Measurements from ENCODE around the gene KIF25. TPM values are rescaled to one million over a fixed set of nuclear protein-coding genes. Genes with fewer than 3 reads are reported as not detected.

Gene KIF25
- total RNA-seq, 1 experiment from 2014 or later: not detected

DNA sequence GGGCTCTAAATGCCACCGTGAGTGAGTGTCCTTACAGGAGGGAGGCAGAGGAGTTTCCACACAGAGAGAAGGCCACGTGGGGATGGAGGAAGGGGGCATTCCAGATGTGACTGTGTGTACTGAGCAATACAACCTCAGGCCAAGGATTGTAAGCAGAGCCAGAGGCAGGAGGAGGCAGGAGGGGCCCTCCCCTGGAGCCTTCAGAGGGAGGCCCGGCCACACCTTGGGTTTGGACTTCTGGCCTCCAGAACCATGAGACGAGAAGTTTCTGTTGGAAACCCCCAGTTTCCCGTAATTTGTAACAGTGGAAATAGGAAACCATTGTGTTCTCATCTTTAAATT is 9.3 kb upstream of the KIF25 start:
- no peak overlapping the region for H3K4me2 ChIP-seq
- BruUV-seq (replicated peaks): no TSS peak
- H4K20me1 ChIP-seq (ENCODE audit: insufficient read depth): no peaks in the 10 kb centered on the region
- H3K9me2 ChIP-seq (ENCODE audit: insufficient read depth): no peaks in the 10 kb centered on the region
- no peaks in the 10 kb centered on the region for H3K36me3 ChIP-seq (ENCODE audit: low read depth)
- CTCF ChIA-PET: no interaction called here
- H3K4me3 ChIP-seq: no peak overlapping the region
- no peaks in the 10 kb centered on the region for H3K79me2 ChIP-seq (ENCODE audit: low read depth)
- TF ChIP-seq EZH2 (IDR thresholded peaks at IDR 0.05; ENCODE audit: low read depth): no peak
- TF ChIP-seq, protein P1, sequence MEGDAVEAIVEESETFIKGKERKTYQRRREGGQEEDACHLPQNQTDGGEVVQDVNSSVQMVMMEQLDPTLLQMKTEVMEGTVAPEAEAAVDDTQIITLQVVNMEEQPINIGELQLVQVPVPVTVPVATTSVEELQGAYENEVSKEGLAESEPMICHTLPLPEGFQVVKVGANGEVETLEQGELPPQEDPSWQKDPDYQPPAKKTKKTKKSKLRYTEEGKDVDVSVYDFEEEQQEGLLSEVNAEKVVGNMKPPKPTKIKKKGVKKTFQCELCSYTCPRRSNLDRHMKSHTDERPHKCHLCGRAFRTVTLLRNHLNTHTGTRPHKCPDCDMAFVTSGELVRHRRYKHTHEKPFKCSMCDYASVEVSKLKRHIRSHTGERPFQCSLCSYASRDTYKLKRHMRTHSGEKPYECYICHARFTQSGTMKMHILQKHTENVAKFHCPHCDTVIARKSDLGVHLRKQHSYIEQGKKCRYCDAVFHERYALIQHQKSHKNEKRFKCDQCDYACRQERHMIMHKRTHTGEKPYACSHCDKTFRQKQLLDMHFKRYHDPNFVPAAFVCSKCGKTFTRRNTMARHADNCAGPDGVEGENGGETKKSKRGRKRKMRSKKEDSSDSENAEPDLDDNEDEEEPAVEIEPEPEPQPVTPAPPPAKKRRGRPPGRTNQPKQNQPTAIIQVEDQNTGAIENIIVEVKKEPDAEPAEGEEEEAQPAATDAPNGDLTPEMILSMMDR (conservative IDR thresholded peaks at IDR 0.05): no peak
- POLR2A ChIA-PET (ENCODE audit: unreplicated experiment): no interaction called here
- no peak overlapping the region for H2AFZ ChIP-seq
- DNase-seq: no peak
- no peak overlapping the region for H3K27ac ChIP-seq
- no peaks in the 10 kb centered on the region for H3F3A ChIP-seq (ENCODE audit: insufficient read depth, low read depth)
- intact Hi-C loops (cut with micrococcal nuclease; ENCODE audit: unreplicated experiment): no loop called here
- H3K4me1 ChIP-seq (replicated peaks; ENCODE audit: insufficient read depth): no peaks in the 10 kb centered on the region
- peaks cover 62% of the 10 kb centered on the region for H3K27me3 ChIP-seq (ENCODE audit: insufficient read depth, low read depth)
- H3K9me3 ChIP-seq (ENCODE audit: insufficient read depth, low read depth): no peaks in the 10 kb centered on the region

DNA sequence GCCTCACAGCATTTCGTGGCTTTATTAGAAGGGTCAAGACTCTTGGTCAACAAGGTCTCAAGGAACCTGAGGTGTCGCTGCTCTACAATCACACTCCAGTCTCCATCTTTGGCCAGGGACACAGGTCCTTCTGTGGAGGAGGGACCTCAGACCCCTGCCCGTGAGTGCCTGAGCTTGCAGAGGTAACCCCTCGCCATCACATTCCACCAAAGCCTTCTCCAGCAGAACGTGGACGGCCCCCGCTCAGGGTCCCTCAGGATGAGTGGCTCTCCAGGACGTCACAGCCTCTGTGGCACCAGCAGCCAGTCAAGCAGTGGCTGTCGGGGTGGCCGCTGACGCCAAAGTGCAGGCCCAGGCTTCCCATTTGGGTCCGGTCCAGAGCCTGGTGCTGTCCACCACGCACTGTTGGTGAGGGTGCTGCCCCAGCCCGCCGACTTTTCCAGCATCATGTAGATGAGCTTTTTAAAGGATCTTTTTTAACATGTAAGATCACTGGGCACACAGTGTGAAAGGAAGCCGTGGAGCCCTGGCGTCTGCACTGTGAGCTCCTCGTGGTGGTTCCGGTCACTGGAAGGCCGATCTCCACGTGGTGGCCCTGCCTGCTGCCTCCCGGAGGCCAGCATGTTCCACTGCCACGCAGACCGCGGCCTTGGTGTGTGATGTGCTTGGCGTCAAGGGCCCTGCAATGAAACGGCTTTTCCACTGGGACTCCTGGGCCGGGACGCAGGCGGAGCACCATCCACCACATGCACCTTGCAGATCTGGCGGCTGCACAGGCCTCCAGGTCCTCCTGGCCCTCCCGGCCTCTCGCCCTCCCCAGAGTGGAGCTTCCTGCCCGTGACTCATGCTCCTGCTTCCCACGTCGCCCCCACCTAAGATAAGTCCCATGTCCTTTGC is 8.3 kb upstream of the KIF25 start:
- H3K4me2 ChIP-seq: no peak overlapping the region
- no TSS peak for BruUV-seq (replicated peaks)
- no peaks in the 10 kb centered on the region for H3K4me1 ChIP-seq (replicated peaks; ENCODE audit: insufficient read depth)
- intact Hi-C loops (cut with micrococcal nuclease; ENCODE audit: unreplicated experiment): no loop called here
- H3F3A ChIP-seq (ENCODE audit: insufficient read depth, low read depth): no peaks in the 10 kb centered on the region
- no peaks in the 10 kb centered on the region for H3K9me3 ChIP-seq (ENCODE audit: insufficient read depth, low read depth)
- H3K36me3 ChIP-seq (ENCODE audit: low read depth): no peaks in the 10 kb centered on the region
- H3K27me3 ChIP-seq (ENCODE audit: insufficient read depth, low read depth): peaks cover 58% of the 10 kb centered on the region
- H3K9me2 ChIP-seq (ENCODE audit: insufficient read depth): no peaks in the 10 kb centered on the region
- no peak for DNase-seq
- no peaks in the 10 kb centered on the region for H4K20me1 ChIP-seq (ENCODE audit: insufficient read depth)
- H2AFZ ChIP-seq: no peak overlapping the region
- CTCF ChIA-PET: no interaction called here
- H3K27ac ChIP-seq: no peak overlapping the region
- no peaks in the 10 kb centered on the region for H3K79me2 ChIP-seq (ENCODE audit: low read depth)
- POLR2A ChIA-PET (ENCODE audit: unreplicated experiment): no interaction called here
- TF ChIP-seq, protein P1 (conservative IDR thresholded peaks at IDR 0.05): no peak
- TF ChIP-seq EZH2 (IDR thresholded peaks at IDR 0.05; ENCODE audit: low read depth): no peak
- H3K4me3 ChIP-seq: no peak overlapping the region

DNA sequence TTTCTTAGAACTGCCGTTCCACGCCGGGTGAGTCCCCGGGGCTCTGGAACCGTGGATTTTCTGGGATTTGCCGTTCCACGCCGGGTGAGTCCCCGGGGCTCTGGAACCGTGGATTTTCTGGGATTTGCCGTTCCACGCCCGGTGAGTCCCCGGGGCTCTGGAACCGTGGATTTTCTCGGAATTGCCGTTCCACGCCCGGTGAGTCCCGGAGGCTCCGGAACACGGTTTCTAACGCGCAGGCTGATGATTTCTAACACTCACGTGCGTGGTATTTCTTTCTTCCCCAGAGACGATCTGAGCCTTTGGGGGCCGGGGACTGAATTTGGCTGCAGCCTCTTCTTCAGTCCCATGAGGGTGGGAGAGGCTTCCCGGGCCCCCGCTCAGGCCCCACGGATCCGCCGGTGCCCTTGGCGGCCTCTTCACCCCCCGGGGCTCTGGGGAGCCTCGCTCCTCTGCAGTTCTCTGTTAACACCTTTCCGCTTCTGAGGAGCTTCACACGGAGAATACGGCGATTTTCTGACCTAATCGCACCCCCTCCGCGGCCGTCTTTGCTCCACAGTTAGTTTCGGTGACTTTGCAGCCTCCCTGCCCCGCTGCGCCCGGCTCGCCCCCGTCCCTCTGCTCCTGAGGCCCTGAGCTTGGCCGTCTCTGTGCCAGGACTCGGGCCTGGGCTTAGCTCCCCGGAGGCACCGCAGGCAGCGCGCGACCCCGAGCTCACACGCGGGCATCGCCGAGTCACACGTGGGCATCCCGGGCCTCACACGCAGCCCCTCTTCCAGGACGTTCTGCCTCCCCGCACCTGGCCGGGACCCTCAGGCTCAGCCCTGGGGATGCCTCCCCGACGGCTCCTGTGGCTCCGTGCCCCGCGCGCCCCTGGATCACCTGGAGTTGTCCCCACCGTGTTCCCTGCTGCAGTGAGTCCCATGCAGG is 7.2 kb upstream of the KIF25 start:
- Histone ChIP-seq H2AFZ (no peak overlapping the region), H3K9me2 (ENCODE audit: insufficient read depth) (no peaks in the 10 kb centered on the region), H3K4me3 (no peak overlapping the region), H3K79me2 (ENCODE audit: low read depth) (no peaks in the 10 kb centered on the region), H3K36me3 (ENCODE audit: low read depth) (no peaks in the 10 kb centered on the region), H4K20me1 (ENCODE audit: insufficient read depth) (no peaks in the 10 kb centered on the region), H3K9me3 (ENCODE audit: insufficient read depth, low read depth) (no peaks in the 10 kb centered on the region), H3K4me2 (no peak overlapping the region), H3K4me1 (replicated peaks; ENCODE audit: insufficient read depth) (no peaks in the 10 kb centered on the region), H3K27me3 (ENCODE audit: insufficient read depth, low read depth) (peaks cover 52% of the 10 kb centered on the region), H3K27ac (no peak overlapping the region), H3F3A (ENCODE audit: insufficient read depth, low read depth) (no peaks in the 10 kb centered on the region)
- intact Hi-C loops (cut with micrococcal nuclease; ENCODE audit: unreplicated experiment): no loop called here
- TF ChIP-seq, protein P1 (conservative IDR thresholded peaks at IDR 0.05): no peak
- no peak for TF ChIP-seq EZH2 (IDR thresholded peaks at IDR 0.05; ENCODE audit: low read depth)
- no peak for DNase-seq
- ChIA-PET POLR2A (ENCODE audit: unreplicated experiment) (no interaction called here), CTCF (no interaction called here)
- no TSS peak for BruUV-seq (replicated peaks)
